MM.1S (cell line): ENCODE measurements around the gene L1CAM.

ENCODE experiments used
- DNase-seq: peaks from one replicate; pipeline ENCODE4 v3.0.0-alpha.2; 2015
- H2AFZ ChIP-seq: fragments of 300-600 bp; sonication (generic); 2 replicates; pipeline ENCODE4 v1.6.0; 2016; ENCODE audit warnings: antibody characterized with exemption, low read length
- H3F3A ChIP-seq: fragments of 300-600 bp; sonication (generic); 2 replicates; pipeline ENCODE4 v1.6.1; 2016; ENCODE audit warnings: mild to moderate bottlenecking, antibody characterized with exemption, low read length, moderate library complexity, mixed read lengths; ENCODE audit not compliant: insufficient read depth
- H3K27ac ChIP-seq: fragments of 300-600 bp; sonication (generic); 2 replicates; pipeline ENCODE4 v1.5.1; 2016; ENCODE audit warnings: mild to moderate bottlenecking, low read length
- H3K27me3 ChIP-seq: fragments of 300-600 bp; sonication (generic); replicated peaks from 2 replicates; pipeline ENCODE4 v1.6.0; 2016; ENCODE audit warnings: low read length; ENCODE audit not compliant: insufficient read depth
- H3K36me3 ChIP-seq: fragments of 300-600 bp; sonication (generic); replicated peaks from 2 replicates; pipeline ENCODE4 v1.6.1; 2016; ENCODE audit warnings: mild to moderate bottlenecking, low read length, mixed read lengths; ENCODE audit not compliant: insufficient read depth
- H3K4me1 ChIP-seq: fragments of 300-600 bp; sonication (generic); 2 replicates; pipeline ENCODE4 v1.6.1; 2016; ENCODE audit warnings: low read length, mixed read lengths
- H3K4me2 ChIP-seq: fragments of 300-600 bp; sonication (generic); 2 replicates; pipeline ENCODE4 v1.6.0; 2016; ENCODE audit warnings: low read depth, low read length
- H3K4me3 ChIP-seq: fragments of 300-600 bp; sonication (generic); 2 replicates; pipeline ENCODE4 v1.5.1; 2016; ENCODE audit warnings: low read length, mixed read lengths
- H3K79me2 ChIP-seq: fragments of 300-600 bp; sonication (generic); 2 replicates; pipeline ENCODE4 v1.6.1; 2016; ENCODE audit warnings: mixed run types, low read length, mixed read lengths
- H3K9ac ChIP-seq: fragments of 300-600 bp; sonication (generic); 2 replicates; pipeline ENCODE4 v1.6.1; 2016; ENCODE audit warnings: low read length, mixed read lengths
- H3K9me2 ChIP-seq: fragments of 300-600 bp; sonication (generic); replicated peaks from 2 replicates; pipeline ENCODE4 v1.6.1; 2016; ENCODE audit warnings: mild to moderate bottlenecking, low read length, mixed read lengths; ENCODE audit not compliant: insufficient read depth
- H3K9me3 ChIP-seq: fragments of 300-600 bp; sonication (generic); replicated peaks from 2 replicates; pipeline ENCODE4 v1.6.1; 2016; ENCODE audit warnings: mild to moderate bottlenecking, low read length, mixed read lengths; ENCODE audit not compliant: insufficient read depth
- H4K20me1 ChIP-seq: fragments of 300-600 bp; sonication (generic); 2 replicates; pipeline ENCODE4 v1.6.1; 2016; ENCODE audit warnings: mild to moderate bottlenecking, low read length, moderate library complexity, mixed read lengths; ENCODE audit not compliant: insufficient read depth
- EZH2 ChIP-seq: fragments of 300-600 bp; sonication (generic); optimal IDR thresholded peaks from 2 replicates; pipeline ENCODE3; 2017; ENCODE audit warnings: low read depth, mild to moderate bottlenecking, antibody characterized with exemption, low read length, mixed read lengths
- EZH2phosphoT487 ChIP-seq: fragments of 300-600 bp; sonication (generic); IDR thresholded peaks from 2 replicates; pipeline ENCODE4 v1.6.1; 2018; ENCODE audit warnings: antibody characterized with exemption, low read length
- TF ChIP-seq, protein P1 (sequence below): fragments of 300-600 bp; sonication (generic); IDR thresholded peaks from 2 replicates; pipeline ENCODE4 v1.5.1; 2016; ENCODE audit warnings: antibody characterized with exemption, low read length, mixed read lengths

The L1CAM gene

GRCh38 chrX:153828723-153829548 lies 57.0 kb downstream of the L1CAM start:
- TF ChIP-seq EZH2, result no peak
- TF ChIP-seq, protein P1, sequence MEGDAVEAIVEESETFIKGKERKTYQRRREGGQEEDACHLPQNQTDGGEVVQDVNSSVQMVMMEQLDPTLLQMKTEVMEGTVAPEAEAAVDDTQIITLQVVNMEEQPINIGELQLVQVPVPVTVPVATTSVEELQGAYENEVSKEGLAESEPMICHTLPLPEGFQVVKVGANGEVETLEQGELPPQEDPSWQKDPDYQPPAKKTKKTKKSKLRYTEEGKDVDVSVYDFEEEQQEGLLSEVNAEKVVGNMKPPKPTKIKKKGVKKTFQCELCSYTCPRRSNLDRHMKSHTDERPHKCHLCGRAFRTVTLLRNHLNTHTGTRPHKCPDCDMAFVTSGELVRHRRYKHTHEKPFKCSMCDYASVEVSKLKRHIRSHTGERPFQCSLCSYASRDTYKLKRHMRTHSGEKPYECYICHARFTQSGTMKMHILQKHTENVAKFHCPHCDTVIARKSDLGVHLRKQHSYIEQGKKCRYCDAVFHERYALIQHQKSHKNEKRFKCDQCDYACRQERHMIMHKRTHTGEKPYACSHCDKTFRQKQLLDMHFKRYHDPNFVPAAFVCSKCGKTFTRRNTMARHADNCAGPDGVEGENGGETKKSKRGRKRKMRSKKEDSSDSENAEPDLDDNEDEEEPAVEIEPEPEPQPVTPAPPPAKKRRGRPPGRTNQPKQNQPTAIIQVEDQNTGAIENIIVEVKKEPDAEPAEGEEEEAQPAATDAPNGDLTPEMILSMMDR, result no peak
- no peak for TF ChIP-seq EZH2phosphoT487
- no peak overlapping the region for H3K9ac ChIP-seq
- H3K79me2 ChIP-seq, result no peaks in the 10 kb centered on the region
- no peak overlapping the region for H3K27ac ChIP-seq
- H3K9me2 ChIP-seq, result no peaks in the 10 kb centered on the region
- no peak overlapping the region for H2AFZ ChIP-seq
- no peaks in the 10 kb centered on the region for H3K36me3 ChIP-seq
- H3K4me2 ChIP-seq, result no peak overlapping the region
- no peaks in the 10 kb centered on the region for H4K20me1 ChIP-seq
- no peaks in the 10 kb centered on the region for H3K4me1 ChIP-seq
- no peak overlapping the region for H3K4me3 ChIP-seq
- no peaks in the 10 kb centered on the region for H3F3A ChIP-seq
- no peak for DNase-seq
- no peaks in the 10 kb centered on the region for H3K9me3 ChIP-seq
- peaks cover 75% of the 10 kb centered on the region for H3K27me3 ChIP-seq

GRCh38 chrX:153828308-153828707 lies 57.7 kb downstream of the L1CAM start:
- no peaks in the 10 kb centered on the region for H3K9me2 ChIP-seq
- no peaks in the 10 kb centered on the region for H3K36me3 ChIP-seq
- no peak overlapping the region for H3K9ac ChIP-seq
- no peak overlapping the region for H3K4me2 ChIP-seq
- peaks cover 75% of the 10 kb centered on the region for H3K27me3 ChIP-seq
- no peak overlapping the region for H3K27ac ChIP-seq
- no peaks in the 10 kb centered on the region for H3K9me3 ChIP-seq
- no peak for DNase-seq
- no peaks in the 10 kb centered on the region for H3K79me2 ChIP-seq
- H4K20me1 ChIP-seq, result no peaks in the 10 kb centered on the region
- no peak overlapping the region for H3K4me3 ChIP-seq
- no peak overlapping the region for H2AFZ ChIP-seq
- H3F3A ChIP-seq, result no peaks in the 10 kb centered on the region
- TF ChIP-seq, protein P1, result no peak
- H3K4me1 ChIP-seq, result no peaks in the 10 kb centered on the region

GRCh38 chrX:153827903-153828302 lies 58.1 kb downstream of the L1CAM start:
- no peaks in the 10 kb centered on the region for H4K20me1 ChIP-seq
- no peaks in the 10 kb centered on the region for H3K4me1 ChIP-seq
- H3K4me2 ChIP-seq, result no peak overlapping the region
- H3K4me3 ChIP-seq, result no peak overlapping the region
- no peaks in the 10 kb centered on the region for H3K9me3 ChIP-seq
- H3K36me3 ChIP-seq, result no peaks in the 10 kb centered on the region
- no peak overlapping the region for H3K27ac ChIP-seq
- H3K79me2 ChIP-seq, result no peaks in the 10 kb centered on the region
- H3K27me3 ChIP-seq, result peaks cover 71% of the 10 kb centered on the region
- TF ChIP-seq EZH2 (no peak), EZH2phosphoT487 (no peak)
- TF ChIP-seq, protein P1, result no peak
- H3K9ac ChIP-seq, result no peak overlapping the region
- H2AFZ ChIP-seq, result no peak overlapping the region
- no peak for DNase-seq
- no peaks in the 10 kb centered on the region for H3K9me2 ChIP-seq
- H3F3A ChIP-seq, result no peaks in the 10 kb centered on the region
